Vagina (tissue), 2 donors: ENCODE data around the gene HECTD4.

ENCODE experiments used
- POLR2A ChIP-seq, 2 donors: fragments of 450-650 bp; IDR thresholded peaks; one replicate each; pipeline ENCODE4 v1.6.1; 2017; ENCODE audit warnings: antibody characterized with exemption in 2 of 2, mild to moderate bottlenecking in 2 of 2, moderate library complexity in 2 of 2
- TF ChIP-seq, protein P1 (sequence below), 3 experiments: fragments of 450-650 bp in 2 of 3; fragments of 200-600 bp in 1 of 3; sonication (generic) in 1 of 3; IDR thresholded peaks; one replicate each; pipeline ENCODE4 v1.5.1; 2017 to 2019; ENCODE audit warnings: antibody characterized with exemption in 3 of 3, mild to moderate bottlenecking in 2 of 3, moderate library complexity in 2 of 3

DNA sequence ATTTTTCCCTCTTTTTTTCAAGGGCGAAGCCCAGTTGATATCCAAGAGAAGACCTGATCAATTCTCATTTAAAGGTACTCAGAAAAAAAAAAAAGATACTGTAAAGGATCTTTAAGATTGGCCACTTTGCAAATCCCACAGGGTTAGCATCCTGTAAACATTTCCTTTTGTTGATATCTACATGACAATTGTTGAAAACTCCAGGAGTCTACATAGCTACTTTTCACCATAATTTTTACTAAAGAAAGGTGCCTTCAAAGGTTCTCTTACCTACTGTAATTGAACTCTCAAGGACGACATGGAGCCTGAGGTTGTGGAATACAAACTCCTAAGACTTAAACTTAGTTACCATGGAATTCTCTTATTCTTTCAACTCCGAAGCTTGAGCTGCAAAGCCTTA is 125.5 kb downstream of the HECTD4 start:
- TF ChIP-seq, protein P1, sequence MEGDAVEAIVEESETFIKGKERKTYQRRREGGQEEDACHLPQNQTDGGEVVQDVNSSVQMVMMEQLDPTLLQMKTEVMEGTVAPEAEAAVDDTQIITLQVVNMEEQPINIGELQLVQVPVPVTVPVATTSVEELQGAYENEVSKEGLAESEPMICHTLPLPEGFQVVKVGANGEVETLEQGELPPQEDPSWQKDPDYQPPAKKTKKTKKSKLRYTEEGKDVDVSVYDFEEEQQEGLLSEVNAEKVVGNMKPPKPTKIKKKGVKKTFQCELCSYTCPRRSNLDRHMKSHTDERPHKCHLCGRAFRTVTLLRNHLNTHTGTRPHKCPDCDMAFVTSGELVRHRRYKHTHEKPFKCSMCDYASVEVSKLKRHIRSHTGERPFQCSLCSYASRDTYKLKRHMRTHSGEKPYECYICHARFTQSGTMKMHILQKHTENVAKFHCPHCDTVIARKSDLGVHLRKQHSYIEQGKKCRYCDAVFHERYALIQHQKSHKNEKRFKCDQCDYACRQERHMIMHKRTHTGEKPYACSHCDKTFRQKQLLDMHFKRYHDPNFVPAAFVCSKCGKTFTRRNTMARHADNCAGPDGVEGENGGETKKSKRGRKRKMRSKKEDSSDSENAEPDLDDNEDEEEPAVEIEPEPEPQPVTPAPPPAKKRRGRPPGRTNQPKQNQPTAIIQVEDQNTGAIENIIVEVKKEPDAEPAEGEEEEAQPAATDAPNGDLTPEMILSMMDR (IDR thresholded peaks at IDR 0.05), result no peak
- TF ChIP-seq POLR2A (IDR thresholded peaks at IDR 0.05), result no peak
